ENCODE data around the gene ENTPD2.

ENTPD2 gene

GRCh38 chr9:137086531-137087408 lies 32.9 kb upstream of the ENTPD2 start, which contains the start of gene MAN1B1:
Gene MAN1B1, plus strand, starts transcription at chr9:137086985. Its CDS starts 15 bp downstream, at chr9:137087000.
- Histone ChIP-seq H3K4me1 (ENCODE audit: control insufficient read depth, low read depth, low read length) (peaks cover 7% of the 10 kb centered on the region), H3K9me3 (ENCODE audit: control insufficient read depth, low read depth, low read length) (no peaks in the 10 kb centered on the region), H3K27ac (ENCODE audit: low read length) (no peak within 1 kb of the TSS), H3K4me3 (ENCODE audit: low read length) (peak within 1 kb of the TSS; percentile 71), H3K36me3 (ENCODE audit: control insufficient read depth, low read depth, low read length) (peaks cover 2% of the 10 kb centered on the region), H3K9ac (ENCODE audit: low read length) (peak within 1 kb of the TSS; percentile 60), H3K27me3 (ENCODE audit: control insufficient read depth, insufficient read depth, low read length) (peaks cover 32% of the 10 kb centered on the region)

DNA sequence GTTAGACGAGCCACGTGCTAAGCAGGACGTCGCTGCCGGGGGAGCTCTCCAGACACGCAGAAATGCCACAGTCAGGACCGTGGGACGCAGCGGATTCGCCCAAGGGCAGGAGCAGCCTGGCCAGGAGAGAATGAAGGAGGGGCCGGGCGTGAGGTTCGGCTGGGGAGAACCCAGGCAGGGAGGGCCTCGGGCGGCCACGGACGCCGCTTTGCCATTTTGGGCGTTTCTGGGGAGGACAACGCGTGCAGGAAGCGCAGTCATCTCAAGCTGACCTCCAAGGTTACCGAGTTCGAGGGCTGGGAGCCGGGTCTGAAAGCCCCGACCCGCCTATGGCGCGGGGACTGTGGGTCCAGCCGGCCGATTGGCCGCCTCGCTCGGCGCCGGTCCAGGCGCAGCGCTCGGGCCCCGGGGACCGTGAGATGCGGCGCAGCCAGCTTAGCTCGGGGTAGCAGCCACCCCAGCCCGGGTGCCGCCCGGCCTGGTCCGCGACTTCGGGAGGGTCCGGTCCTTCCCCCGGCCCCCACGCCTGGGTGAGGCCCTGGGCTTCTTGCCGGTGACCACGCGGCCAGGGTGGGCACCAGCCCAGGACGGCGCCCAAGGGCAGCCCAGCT lies 32.2 kb upstream of the ENTPD2 start:
- H3K4me3 ChIP-seq (ENCODE audit: low read length): peak overlapping the region; percentile 71
- no peak overlapping the region for H3K27ac ChIP-seq (ENCODE audit: low read length)
- no peaks in the 10 kb centered on the region for H3K9me3 ChIP-seq (ENCODE audit: control insufficient read depth, low read depth, low read length)
- peak overlapping the region; percentile 60 for H3K9ac ChIP-seq (ENCODE audit: low read length)
- peaks cover 2% of the 10 kb centered on the region for H3K36me3 ChIP-seq (ENCODE audit: control insufficient read depth, low read depth, low read length)
- H3K4me1 ChIP-seq (ENCODE audit: control insufficient read depth, low read depth, low read length): peaks cover 7% of the 10 kb centered on the region
- peaks cover 32% of the 10 kb centered on the region for H3K27me3 ChIP-seq (ENCODE audit: control insufficient read depth, insufficient read depth, low read length)

DNA sequence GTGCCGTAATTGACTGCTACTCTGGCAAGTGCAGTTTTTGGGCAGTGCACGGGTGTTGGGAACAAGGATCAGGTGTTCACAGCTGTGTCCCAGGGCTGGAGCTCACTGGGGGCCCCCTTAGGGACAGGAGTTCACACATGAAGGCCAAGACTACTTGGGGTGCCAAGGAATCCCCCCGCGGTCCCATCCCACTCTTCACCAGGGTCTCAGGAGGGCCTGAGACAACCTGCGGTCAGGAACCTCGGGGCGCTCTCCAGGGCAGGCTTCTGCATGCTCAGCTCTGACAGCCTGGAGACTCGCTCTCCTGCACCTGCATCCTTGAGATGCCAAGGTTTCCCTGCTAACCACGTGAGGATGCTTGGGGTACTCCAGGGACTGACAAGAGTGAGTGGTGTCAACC lies 30.7 kb upstream of the ENTPD2 start:
- Histone ChIP-seq H3K9ac (ENCODE audit: low read length) (no peak overlapping the region), H3K4me3 (ENCODE audit: low read length) (no peak overlapping the region), H3K9me3 (ENCODE audit: control insufficient read depth, low read depth, low read length) (no peaks in the 10 kb centered on the region), H3K27ac (ENCODE audit: low read length) (no peak overlapping the region), H3K4me1 (ENCODE audit: control insufficient read depth, low read depth, low read length) (peaks cover 7% of the 10 kb centered on the region), H3K36me3 (ENCODE audit: control insufficient read depth, low read depth, low read length) (peaks cover 2% of the 10 kb centered on the region), H3K27me3 (ENCODE audit: control insufficient read depth, insufficient read depth, low read length) (peaks cover 46% of the 10 kb centered on the region)

- Histone ChIP-seq H3K9me3 (ENCODE audit: control insufficient read depth, low read depth, low read length) (no peaks in the 10 kb centered on the region), H3K36me3 (ENCODE audit: control insufficient read depth, low read depth, low read length) (no peaks in the 10 kb centered on the region), H3K27ac (ENCODE audit: low read length) (no peak overlapping the region), H3K27me3 (ENCODE audit: control insufficient read depth, insufficient read depth, low read length) (peaks cover 56% of the 10 kb centered on the region), H3K4me1 (ENCODE audit: control insufficient read depth, low read depth, low read length) (peaks cover 8% of the 10 kb centered on the region), H3K9ac (ENCODE audit: low read length) (no peak overlapping the region), H3K4me3 (ENCODE audit: low read length) (no peak overlapping the region)
Observed at GRCh38 chr9:137083394-137084004, 29.6 kb upstream of the ENTPD2 start.

DNA sequence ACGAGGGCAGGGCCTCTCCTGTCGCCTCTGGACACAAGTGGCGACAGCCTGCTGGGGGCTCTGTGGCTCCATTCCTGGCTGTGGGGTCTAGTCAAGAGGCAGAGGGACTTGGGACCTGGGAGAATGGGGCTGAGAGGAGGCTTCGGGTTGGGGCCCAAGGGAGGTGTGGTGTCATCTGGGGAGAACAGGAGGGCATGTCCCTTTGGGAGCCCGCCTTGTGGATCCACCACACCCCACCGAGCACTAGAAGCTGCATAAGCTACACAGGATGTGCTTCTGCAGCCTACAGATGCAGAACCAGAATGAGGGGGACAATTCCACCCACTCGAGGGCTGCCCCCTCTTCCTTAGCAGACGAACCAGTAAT lies 29.0 kb upstream of the ENTPD2 start:
- H3K4me1 ChIP-seq (ENCODE audit: control insufficient read depth, low read depth, low read length): peaks cover 9% of the 10 kb centered on the region
- peaks cover 58% of the 10 kb centered on the region for H3K27me3 ChIP-seq (ENCODE audit: control insufficient read depth, insufficient read depth, low read length)
- no peak overlapping the region for H3K27ac ChIP-seq (ENCODE audit: low read length)
- no peak overlapping the region for H3K9ac ChIP-seq (ENCODE audit: low read length)
- no peak overlapping the region for H3K4me3 ChIP-seq (ENCODE audit: low read length)
- H3K36me3 ChIP-seq (ENCODE audit: control insufficient read depth, low read depth, low read length): no peaks in the 10 kb centered on the region
- no peaks in the 10 kb centered on the region for H3K9me3 ChIP-seq (ENCODE audit: control insufficient read depth, low read depth, low read length)

DNA sequence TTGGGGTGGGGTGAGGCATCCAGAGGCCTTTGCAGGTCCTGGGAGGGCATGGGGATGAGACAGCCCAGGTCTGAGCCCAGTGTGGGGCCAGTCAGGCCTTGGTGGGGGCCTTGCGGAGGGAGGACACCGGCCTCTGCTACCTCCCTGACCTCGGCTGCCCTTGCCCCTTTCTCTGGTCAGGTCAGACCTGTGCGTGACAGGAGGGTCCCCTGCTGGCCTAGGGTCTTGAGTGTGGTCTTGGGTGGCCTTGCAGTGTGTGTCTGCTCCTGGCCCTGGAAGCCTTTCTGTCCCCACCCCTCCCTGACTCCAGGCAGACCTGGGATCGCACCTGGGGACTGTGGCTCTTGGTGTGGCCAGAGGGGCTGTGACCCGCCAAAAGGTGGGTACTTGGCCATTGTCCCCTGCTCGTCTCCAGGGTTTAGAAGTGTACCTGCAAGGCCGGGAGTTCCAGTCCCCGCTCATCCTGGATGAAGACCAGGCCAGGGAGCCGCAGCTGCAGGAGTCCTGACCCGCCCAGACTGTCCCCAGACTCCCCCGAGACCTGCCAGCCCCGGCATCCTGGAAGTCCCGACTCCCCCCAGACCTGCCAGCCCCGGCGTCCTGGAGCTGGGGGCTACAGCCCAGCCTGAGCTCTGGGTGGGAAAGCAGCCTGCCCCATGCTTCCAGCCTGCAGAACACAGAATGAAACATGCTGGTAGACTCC lies 28.5 kb upstream of the ENTPD2 start:
- Histone ChIP-seq H3K27ac (ENCODE audit: low read length) (no peak overlapping the region), H3K9ac (ENCODE audit: low read length) (no peak overlapping the region), H3K9me3 (ENCODE audit: control insufficient read depth, low read depth, low read length) (no peaks in the 10 kb centered on the region), H3K27me3 (ENCODE audit: control insufficient read depth, insufficient read depth, low read length) (peaks cover 61% of the 10 kb centered on the region), H3K4me1 (ENCODE audit: control insufficient read depth, low read depth, low read length) (peaks cover 5% of the 10 kb centered on the region), H3K4me3 (ENCODE audit: low read length) (no peak overlapping the region), H3K36me3 (ENCODE audit: control insufficient read depth, low read depth, low read length) (no peaks in the 10 kb centered on the region)

GRCh38 chr9:137080260-137081122 lies 26.6 kb upstream of the ENTPD2 start:
- Histone ChIP-seq H3K9me3 (ENCODE audit: control insufficient read depth, low read depth, low read length) (no peaks in the 10 kb centered on the region), H3K36me3 (ENCODE audit: control insufficient read depth, low read depth, low read length) (no peaks in the 10 kb centered on the region), H3K27ac (ENCODE audit: low read length) (no peak overlapping the region), H3K27me3 (ENCODE audit: control insufficient read depth, insufficient read depth, low read length) (peaks cover 69% of the 10 kb centered on the region), H3K9ac (ENCODE audit: low read length) (no peak overlapping the region), H3K4me3 (ENCODE audit: low read length) (no peak overlapping the region), H3K4me1 (ENCODE audit: control insufficient read depth, low read depth, low read length) (peaks cover 5% of the 10 kb centered on the region)

- no peaks in the 10 kb centered on the region for H3K36me3 ChIP-seq (ENCODE audit: control insufficient read depth, low read depth, low read length)
- H3K27ac ChIP-seq (ENCODE audit: low read length): no peak overlapping the region
- H3K9me3 ChIP-seq (ENCODE audit: control insufficient read depth, low read depth, low read length): no peaks in the 10 kb centered on the region
- H3K4me3 ChIP-seq (ENCODE audit: low read length): no peak overlapping the region
- peaks cover 59% of the 10 kb centered on the region for H3K27me3 ChIP-seq (ENCODE audit: control insufficient read depth, insufficient read depth, low read length)
- no peak overlapping the region for H3K9ac ChIP-seq (ENCODE audit: low read length)
- H3K4me1 ChIP-seq (ENCODE audit: control insufficient read depth, low read depth, low read length): peaks cover 5% of the 10 kb centered on the region
Observed at GRCh38 chr9:137079401-137079787, 25.5 kb upstream of the ENTPD2 start.

GRCh38 chr9:137078701-137079400 lies 25.0 kb upstream of the ENTPD2 start:
- Histone ChIP-seq H3K4me3 (ENCODE audit: low read length) (peak overlapping the region; percentile 8), H3K27me3 (ENCODE audit: control insufficient read depth, insufficient read depth, low read length) (peaks cover 58% of the 10 kb centered on the region), H3K9me3 (ENCODE audit: control insufficient read depth, low read depth, low read length) (no peaks in the 10 kb centered on the region), H3K4me1 (ENCODE audit: control insufficient read depth, low read depth, low read length) (peaks cover 5% of the 10 kb centered on the region), H3K36me3 (ENCODE audit: control insufficient read depth, low read depth, low read length) (no peaks in the 10 kb centered on the region), H3K9ac (ENCODE audit: low read length) (no peak overlapping the region), H3K27ac (ENCODE audit: low read length) (no peak overlapping the region)

Data from iPS-18a (cell line).